Skin epidermis (tissue), 12 donors: Measurements from ENCODE around the gene MAP7.
A peak's percentile ranks its signal among the peaks of the same experiment; 100 is the strongest.

Experiments
- H3K27ac ChIP-seq, 21 experiments: fragments of 200-600 bp; sonication (generic) in 11 of 21; one replicate each; pipeline ENCODE4 v1.5.0; 2020; ENCODE audit warnings: mild to moderate bottlenecking in 3 of 21, inconsistent platforms in 2 of 21, moderate library complexity in 2 of 21
- H3K4me3 ChIP-seq, 7 experiments: fragments of 200-600 bp; sonication (generic) in 2 of 7; one replicate each; pipeline ENCODE4 v1.5.0; 2020; ENCODE audit warnings: inconsistent platforms in 2 of 7, mild to moderate bottlenecking in 2 of 7, moderate library complexity in 1 of 7

MAP7 gene

DNA sequence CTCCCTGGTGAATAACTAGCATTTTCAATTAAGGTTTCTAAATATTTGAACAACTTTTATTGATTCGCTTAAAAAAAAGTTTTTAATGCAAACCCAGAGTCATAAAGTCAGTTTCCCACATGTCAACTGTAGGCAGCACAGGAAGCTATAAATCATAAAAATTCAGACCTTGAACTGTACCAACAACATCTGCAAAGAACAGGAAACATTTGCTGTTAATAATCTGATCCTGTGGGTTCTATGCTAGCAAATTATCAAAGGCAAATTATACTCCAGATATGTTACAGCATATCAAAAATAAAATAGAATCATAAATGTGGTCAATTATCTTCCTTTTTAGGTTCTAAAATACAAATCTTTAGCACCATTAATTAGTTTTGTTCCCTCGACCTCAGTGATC lies 16.6 kb upstream of the MAP7 start:
- no peak overlapping the region for H3K27ac ChIP-seq

DNA sequence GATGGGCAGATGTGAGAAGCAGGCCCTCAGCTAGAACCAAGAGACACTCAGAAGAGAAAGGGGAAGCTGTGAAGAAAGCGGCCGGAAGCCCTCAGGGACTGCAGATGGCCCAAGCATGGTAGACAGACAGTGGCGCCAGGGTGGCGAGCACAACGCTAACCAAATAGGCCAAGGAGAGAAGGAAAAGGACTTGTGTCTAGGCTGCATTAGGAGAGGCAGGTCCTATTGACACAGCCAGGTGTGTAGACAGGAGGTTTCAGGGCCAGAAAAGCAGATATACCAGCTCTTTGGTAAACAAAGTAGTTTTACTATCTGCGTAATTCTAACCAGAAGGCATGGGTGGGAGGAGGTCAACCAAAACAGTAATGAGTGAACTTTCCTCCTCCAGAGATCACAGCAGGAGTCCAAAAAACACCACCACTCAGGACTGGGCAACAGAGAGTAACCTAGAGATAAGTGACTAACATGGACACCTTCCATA lies 15.8 kb upstream of the MAP7 start:
- no peak overlapping the region for H3K27ac ChIP-seq
- no peak overlapping the region for H3K4me3 ChIP-seq

More for the DNA sequence above, 16.6 kb upstream of the MAP7 start:
- H3K4me3 ChIP-seq = no peak overlapping the region

DNA sequence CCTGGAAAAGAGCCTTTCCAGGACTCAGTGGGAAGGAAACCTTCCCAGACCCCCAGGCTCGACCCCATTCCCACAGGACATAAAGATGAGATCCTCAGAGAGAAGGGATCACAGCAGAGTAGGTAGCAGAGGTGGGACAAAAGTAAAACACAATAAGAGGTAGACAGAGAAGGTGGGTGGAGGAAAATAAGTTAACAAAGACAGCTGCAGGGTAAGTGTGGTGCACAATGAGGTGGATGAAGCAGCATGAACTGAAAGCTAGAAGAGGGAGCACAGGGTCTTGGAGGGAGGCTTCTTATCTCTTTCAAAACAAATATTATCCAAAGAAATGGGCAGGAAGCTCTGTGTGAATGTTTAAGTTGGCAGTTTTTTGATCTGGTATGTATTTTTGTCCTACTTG lies 14.0 kb upstream of the MAP7 start:
- no peak overlapping the region for H3K4me3 ChIP-seq
- H3K27ac ChIP-seq = no peak overlapping the region

DNA sequence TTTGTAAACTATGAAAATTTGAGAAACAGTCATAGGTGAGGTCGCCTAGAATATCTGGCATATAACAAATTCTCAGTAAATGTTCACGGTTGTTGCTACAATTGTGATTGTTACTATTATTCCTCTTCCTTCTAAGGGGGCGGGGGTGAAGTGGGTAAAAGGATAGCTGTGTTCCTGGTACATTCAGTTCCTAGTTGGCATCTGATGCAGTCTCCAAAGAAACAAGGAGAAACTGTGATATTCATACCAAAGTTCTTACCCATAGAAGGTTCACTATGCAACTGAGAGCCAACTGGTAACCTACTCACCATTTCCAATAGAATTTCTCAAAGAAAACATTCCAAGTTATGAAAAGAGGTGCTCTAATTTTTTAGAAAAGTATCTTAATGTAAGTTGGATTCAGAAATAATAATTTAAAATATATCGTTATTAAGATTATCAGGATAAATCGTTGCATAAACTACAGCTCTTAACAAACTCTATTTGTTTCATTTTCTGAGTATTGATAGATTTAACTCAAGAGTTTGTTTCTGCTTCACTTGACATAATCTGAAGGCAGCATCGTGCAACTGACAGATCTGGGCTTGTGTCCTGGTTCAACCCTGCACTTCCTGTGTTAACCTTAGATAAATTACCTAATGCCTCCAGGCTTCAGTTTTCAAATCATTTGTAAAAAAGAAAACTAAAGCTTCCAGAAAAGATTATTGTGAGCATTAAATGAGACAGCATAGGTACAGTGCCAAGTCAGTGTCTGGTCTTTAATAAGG lies 13.3 kb upstream of the MAP7 start:
- Histone ChIP-seq H3K4me3 (no peak overlapping the region), H3K27ac (no peak overlapping the region)

DNA sequence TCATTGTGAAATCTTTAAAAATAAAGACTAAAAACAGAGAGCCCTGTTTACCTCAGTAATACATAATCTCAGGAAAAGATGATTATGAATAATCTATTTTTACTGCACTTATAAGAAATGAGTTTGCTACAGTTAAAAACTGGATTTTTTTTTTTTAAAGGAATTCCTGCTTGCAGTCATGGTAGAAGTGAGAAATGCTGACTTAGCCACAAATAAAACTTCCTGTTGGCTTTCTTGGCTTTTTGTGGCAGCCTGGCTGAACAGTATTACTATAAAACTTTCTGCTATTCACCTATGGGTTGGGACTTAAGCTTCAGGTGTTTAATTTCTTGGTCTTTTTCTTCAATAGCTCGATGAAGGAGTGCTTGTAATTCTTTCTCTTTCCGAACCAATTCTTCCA lies 12.0 kb upstream of the MAP7 start:
- H3K4me3 ChIP-seq = no peak overlapping the region
- H3K27ac ChIP-seq = no peak overlapping the region

DNA sequence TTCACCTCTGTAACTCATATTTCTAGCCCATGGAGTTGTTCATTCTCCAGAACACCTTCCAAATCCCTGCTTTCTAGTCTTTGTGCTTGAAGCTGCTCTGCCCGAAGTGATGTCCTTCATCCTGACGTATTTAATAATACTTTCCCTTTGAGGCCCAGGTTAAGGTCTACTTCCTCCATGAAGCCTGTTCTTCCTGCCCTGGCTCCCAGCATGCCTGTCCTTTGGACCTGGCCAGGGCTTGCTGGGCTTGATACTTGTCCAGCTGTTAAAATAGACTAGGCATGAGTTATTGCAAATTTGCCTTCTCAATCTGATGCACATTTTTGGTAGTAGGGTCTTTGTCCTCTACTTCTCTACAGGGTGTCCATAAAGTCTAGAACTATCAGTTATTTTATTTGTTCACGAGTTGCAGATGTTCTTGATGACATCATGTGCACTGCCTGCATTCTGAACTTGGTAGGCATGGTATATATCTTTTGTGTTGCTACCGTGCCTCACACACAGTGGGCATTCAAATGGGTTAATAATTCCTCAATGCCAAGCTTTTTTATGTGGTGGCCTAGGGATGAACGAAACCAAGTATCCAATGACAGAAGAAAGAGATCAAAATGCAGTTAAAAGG lies 3.1 kb upstream of the MAP7 start:
- H3K4me3 ChIP-seq = no peak overlapping the region
- H3K27ac ChIP-seq = no peak overlapping the region

DNA sequence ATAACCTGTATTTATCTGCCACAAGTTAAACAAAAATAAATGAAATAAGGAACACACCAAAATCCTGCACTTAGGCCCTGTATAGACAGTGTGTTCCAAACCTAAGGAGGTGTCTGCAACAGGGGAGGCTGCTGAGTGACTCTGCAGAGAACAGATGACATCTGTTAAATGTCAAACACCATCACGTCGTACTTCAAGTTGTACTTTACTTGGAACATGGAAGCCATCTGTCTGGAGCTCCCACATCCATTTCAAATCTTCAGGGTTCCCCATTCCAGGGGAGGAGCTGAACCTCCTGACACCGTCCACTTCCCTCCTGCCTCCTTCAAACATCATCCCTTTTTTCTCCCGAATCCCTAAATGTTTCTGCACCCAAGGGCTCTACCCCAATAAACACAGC lies 1.8 kb upstream of the MAP7 start:
- H3K27ac ChIP-seq = no peak overlapping the region
- no peak overlapping the region for H3K4me3 ChIP-seq

DNA sequence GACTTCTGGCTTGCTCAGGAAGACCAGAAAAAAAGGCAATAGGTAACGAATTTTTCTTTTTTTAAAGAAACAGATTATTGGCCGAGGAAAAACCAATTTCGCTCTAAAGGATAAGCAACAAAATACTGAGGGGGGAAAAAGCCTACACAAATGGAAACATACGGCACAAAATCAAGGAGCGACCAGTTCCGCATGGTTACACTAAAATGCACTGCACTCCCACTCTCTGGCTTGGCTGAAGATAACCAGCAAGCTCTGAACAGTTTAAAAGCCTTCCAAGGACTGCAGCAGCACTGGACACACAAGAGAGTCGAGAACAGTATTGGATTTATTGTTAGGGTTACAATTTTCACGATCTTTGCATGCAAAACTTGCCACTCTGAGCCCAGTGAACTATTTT lies 881 bp upstream of the MAP7 start:
- Histone ChIP-seq H3K27ac (peak overlapping the region in 5 of 21 experiments; percentile 14 to 93 (median 83)), H3K4me3 (peak overlapping the region in 5 of 7 experiments; percentile 52 to 73 (median 64))

DNA sequence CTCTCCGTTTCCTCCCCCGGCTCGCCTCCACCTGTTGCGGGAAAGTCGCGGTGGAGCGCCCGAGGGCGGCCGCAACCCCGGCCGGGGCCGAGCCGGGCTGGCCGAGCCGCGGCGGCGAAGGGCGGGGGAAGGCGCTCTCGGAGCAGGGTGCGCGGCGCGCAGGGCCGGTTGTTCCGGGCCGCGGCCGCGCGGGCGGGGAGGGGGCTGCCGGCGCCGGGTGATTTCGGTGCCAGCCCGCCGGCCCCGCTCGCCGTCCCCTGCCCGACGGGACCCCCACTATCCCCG lies 235 bp downstream of the MAP7 start:
- Histone ChIP-seq H3K27ac (peak overlapping the region; percentile 39 to 95 (median 77)), H3K4me3 (peak overlapping the region; percentile 52 to 73 (median 64))

DNA sequence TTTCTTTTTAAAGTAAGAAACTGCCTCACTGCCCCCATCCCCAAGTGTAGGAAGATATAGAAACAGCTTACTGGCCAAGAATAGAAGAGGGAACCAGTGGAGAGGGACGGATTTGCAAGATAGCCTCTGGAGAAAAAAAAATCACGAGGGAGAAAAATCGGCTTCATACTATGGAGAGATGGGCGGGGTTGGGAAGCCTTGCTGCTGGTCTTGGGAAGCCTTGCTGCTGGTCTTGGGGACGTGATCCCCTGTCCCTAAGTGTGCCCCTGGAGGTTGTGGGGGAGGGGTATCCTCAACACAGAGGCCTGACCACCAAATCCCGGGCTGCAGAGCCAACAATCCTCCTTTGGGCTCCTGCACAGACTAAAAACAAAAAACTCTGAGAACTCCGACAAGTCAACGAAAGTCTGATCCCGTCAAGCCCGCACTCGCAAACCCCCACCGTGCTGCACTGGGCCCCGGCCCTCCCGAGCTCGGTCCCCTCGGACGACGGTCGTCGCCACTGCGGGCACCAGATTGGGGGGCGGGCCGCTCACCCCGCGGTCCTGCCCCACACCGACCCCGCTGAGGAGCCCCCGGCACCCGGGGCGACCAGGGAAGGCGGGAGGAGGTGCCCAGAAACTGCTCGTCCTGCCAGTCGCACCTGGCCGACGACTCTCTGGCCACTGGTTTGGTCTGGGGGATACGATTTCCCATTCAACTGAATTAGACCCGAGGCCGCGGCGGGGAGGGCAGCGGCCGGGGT lies 750 bp downstream of the MAP7 start:
- Histone ChIP-seq H3K4me3 (peak overlapping the region; percentile 52 to 73 (median 64)), H3K27ac (peak overlapping the region; percentile 39 to 95 (median 77))

DNA sequence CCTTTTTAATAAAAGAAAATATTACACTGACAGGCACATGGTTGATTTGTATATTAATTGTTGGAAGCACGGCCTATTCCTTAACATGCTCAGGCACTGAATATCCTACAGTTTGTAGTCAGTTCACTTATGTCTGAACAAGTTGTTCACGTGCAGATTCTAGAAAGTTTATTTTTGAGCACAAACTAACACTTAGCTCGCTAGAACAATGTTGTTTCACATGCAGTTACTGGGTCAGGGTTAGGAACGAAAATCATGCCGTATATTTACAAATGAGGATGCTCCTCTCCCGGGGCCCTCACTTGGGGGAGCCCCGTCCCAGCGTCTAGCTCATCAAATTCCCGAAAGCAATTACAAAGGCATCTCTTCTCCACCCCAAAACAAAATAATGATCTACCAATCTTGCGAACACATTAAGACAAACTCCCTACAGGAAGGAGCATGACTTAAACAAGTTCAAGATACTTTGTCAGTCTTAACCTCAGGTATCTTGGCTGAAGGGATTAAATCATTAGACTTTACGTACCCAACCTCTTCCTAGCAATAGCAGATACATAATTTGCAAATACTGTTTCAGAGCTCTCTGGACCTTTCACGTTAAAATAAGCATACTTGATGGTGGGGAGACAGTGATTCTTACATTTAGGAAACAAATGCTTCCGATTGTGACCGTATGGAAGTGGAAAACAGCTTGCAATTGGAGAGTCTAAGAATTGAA lies 1.5 kb downstream of the MAP7 start:
- H3K27ac ChIP-seq = peak overlapping the region in 11 of 21 experiments; percentile 54 to 95 (median 83)
- H3K4me3 ChIP-seq = peak overlapping the region in 6 of 7 experiments; percentile 52 to 73 (median 68)

DNA sequence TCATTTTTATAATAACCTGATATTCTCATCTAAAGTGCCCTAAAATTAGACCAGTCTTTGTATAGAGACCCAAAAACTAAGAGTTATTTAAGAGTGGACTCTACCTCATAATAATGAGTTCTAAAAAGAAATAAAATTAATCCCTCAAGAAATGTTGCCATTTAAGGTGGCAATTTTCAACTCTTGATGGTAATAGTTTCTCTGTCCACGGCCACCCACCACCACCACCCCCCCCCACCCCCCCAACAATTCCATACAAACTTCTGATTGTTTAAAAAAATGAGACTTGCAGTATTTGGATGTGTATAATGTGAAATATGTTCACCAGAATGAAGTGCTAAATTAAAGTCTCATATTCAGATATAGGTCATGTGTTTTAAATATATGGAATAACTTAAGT lies 2.4 kb downstream of the MAP7 start:
- no peak overlapping the region for H3K27ac ChIP-seq
- H3K4me3 ChIP-seq = no peak overlapping the region

DNA sequence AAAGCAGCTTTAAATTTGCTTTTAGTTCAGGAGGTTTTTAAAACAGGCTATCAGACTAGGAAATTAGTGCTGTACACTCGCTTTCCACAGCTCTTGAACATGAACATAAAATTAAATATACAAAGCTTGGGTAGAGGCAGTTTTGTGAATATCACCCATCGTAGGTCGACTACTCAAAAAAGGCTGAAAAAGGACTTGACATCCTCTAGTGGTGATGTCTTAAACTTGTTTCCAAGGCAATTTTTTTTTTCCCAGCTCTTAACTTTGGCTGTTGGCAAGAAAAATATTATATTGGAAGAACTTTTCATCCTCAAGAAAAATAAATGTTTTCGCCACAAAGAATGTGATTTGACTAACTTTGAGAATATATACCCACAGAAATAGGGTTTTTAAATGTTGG lies 2.9 kb downstream of the MAP7 start:
- Histone ChIP-seq H3K27ac (no peak overlapping the region), H3K4me3 (no peak overlapping the region)

DNA sequence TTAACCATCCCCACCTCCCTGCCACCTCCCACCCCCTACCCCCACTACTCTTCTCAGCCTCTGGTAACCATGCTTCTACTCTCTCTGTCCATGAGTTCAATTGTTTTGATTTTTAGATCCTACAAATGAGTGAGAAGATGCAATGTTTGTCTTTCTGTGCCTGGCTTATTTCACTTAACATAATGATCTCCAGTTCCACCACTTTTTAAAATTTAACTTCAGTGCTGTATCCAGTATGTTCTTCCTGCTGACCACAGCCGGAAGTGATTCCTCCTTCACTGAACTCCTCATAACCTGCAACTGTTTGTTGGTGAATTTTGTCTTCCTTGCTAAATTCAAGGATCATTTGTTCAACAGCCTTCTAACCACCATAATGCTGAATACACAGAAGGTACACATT lies 3.9 kb downstream of the MAP7 start:
- Histone ChIP-seq H3K4me3 (no peak overlapping the region), H3K27ac (no peak overlapping the region)

DNA sequence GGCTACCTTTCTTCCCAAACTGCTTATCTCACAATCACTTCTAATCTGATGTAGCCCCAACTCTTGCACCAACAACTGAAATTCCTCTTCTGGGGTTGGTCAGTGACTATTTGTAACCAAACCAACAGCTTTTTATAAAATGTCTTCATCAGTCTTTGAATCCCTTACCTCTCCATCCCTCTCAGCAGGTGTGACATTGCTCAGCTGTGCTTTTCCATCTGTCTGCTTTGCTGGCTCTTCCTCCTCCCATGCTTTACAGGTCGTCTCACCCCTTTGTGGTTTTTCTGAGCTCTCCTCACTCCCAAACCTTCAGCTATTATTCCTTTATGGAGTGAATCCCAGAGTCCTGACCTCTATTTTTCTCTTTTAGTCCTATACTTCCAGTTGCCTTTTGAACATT lies 5.9 kb downstream of the MAP7 start:
- Histone ChIP-seq H3K27ac (no peak overlapping the region), H3K4me3 (no peak overlapping the region)

DNA sequence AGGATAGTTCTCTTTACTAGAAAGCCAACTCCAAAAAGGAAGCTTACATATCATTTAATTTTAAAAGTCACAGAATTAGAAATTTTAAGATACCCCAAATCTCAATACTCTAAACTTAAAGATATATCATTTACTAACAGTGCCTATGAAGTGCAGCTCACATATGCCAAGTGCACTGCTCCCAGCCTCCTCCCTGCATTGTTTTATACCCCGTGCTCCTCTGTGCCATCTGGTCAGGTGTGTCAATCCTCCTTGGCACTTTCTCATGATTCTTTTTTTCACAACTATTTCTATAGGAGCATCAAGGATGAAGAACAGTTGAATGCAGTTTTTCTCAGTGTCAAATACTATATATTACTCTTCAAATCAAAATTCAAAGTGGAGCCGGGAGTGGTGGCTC lies 8.8 kb downstream of the MAP7 start:
- H3K4me3 ChIP-seq = no peak overlapping the region

DNA sequence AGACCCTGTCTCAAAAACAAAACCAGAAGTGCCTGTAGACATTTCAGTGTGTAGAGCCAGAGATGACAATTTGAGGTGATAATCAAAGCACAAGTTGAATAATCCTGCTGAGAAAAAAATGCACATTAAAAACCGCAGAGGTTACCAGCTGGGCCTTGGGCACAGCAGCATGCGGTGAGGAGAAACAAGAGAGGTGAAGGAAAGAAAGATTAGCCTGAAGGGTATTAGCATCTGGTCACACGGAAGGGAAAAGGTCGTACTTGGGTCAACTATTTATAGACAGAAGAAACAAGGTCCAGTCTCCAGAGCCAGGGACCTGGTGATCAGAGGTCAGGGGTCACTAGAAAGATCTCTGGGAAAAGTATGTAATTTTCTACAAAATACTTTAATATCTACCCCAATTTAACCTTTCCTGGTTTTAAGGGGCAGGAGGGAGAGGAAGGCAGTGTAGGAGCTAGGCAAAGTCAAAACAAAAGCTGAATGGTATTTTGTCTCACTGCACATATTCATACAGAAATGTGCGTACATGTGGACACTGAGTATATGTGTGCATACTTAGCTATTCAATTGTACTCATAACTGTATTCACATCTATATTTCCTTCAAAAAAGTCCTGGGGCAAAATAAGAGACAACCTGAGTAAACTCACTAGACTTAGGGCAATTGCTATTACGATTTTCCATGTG lies 10.1 kb downstream of the MAP7 start:
- H3K27ac ChIP-seq = no peak overlapping the region

More for the DNA sequence above, 8.8 kb downstream of the MAP7 start:
- H3K27ac ChIP-seq = no peak overlapping the region

DNA sequence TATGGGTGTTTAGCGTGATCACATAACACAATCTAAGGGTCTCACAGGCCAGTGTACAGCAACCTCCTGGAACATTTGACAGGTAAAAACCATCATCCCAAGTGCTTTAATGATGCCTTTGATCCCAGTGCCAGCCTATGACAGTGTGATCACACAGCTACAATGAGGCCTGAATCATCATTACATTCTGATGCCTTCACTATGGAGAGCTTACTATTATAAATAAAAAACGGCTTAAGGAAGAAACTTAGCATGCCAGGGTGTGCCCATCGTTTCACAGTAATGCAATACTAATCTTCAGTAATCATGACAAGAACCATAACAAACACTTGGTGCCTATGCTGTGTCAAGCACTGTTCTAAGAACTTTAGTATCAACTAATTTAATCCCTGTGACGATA lies 11.4 kb downstream of the MAP7 start:
- Histone ChIP-seq H3K4me3 (no peak overlapping the region), H3K27ac (no peak overlapping the region)

More for the DNA sequence above, 10.1 kb downstream of the MAP7 start:
- H3K4me3 ChIP-seq = no peak overlapping the region

DNA sequence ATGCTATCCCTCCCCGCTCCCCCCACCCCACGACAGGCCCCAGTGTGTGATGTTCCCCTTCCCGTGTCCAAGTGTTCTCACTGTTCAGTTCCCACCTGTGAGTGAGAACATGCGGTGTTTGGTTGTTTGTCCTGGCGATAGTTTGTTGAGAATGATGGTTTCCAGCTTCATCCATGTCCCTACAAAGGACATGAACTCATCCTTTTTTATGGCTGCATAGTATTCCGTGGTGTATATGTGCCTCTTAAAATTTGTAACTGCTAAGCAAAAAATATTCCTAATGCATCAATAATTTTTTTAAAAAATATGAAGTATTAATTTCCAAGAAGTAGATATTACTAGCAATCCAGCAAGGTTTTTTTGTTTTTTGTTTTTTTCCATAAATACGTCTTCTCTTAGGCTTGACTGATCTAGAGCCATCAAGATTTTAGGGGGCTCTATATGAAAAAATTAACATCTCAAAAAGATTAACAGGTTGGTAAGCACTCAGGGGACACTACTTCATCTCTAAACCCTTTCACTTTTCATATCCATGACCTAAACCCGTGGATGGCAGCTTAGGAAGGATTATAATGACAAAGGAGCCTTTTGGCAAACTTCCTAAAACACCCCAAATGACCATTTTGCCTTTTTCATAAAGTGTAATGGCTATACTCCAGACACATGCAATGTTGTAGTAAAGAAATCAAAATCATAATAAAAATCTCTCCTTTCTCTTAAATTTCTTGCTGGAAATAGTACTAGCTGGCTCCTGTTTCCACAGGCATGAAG lies 14.2 kb downstream of the MAP7 start:
- Histone ChIP-seq H3K27ac (no peak overlapping the region), H3K4me3 (no peak overlapping the region)
